Measurements from ENCODE around the gene DCP1A. TPM values are rescaled to one million over a fixed set of nuclear protein-coding genes. Genes with fewer than 3 reads are reported as not detected.
"Not testable (repeated sequence)": the region's sequence is repeated elsewhere in the genome, so short reads cannot be mapped to it uniquely, and the experiment has no call there.

The DCP1A gene
- total and polyA plus RNA-seq, 2 experiments from 2014 or later, result 34.3 to 67.0 TPM

DNA sequence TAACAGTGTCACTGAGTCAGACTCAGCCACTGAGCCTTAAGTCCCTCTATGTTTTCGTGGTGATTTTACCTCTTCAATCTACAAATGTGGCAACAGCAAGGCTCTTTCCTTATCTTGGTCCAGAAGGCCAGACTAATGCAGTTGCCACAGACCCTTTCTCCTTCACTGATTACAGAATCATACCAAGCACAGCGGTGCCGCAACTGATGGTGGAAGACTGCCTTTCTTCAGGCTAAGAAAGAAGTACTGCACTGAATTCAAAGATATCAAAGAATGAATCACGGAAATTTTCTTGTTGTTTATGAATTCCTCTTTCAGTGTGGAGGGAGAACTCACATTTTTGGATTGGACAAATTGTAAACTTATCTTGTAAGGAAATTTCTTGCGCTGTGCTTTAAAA, 18.6 kb downstream of the DCP1A start:
- peak overlapping the region; percentile 81 for H3K27ac ChIP-seq
- no peaks in the 10 kb centered on the region for H3K27me3 ChIP-seq
- TF ChIP-seq, protein P1, sequence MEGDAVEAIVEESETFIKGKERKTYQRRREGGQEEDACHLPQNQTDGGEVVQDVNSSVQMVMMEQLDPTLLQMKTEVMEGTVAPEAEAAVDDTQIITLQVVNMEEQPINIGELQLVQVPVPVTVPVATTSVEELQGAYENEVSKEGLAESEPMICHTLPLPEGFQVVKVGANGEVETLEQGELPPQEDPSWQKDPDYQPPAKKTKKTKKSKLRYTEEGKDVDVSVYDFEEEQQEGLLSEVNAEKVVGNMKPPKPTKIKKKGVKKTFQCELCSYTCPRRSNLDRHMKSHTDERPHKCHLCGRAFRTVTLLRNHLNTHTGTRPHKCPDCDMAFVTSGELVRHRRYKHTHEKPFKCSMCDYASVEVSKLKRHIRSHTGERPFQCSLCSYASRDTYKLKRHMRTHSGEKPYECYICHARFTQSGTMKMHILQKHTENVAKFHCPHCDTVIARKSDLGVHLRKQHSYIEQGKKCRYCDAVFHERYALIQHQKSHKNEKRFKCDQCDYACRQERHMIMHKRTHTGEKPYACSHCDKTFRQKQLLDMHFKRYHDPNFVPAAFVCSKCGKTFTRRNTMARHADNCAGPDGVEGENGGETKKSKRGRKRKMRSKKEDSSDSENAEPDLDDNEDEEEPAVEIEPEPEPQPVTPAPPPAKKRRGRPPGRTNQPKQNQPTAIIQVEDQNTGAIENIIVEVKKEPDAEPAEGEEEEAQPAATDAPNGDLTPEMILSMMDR (IDR thresholded peaks at IDR 0.05; ENCODE audit: low read depth, low read length), result no peak
- H3K9me3 ChIP-seq (ENCODE audit: low read depth), result no peaks in the 10 kb centered on the region
- peak overlapping the region; percentile 43 for H3K4me3 ChIP-seq
- H3K4me1 ChIP-seq (ENCODE audit: low read depth), result peaks cover 56% of the 10 kb centered on the region
- DNase-seq (ENCODE audit: low read depth in 1 of 2, low spot score in 1 of 2), result peak; percentile 58 to 79
- H3K36me3 ChIP-seq, result peaks cover 6% of the 10 kb centered on the region

DNA sequence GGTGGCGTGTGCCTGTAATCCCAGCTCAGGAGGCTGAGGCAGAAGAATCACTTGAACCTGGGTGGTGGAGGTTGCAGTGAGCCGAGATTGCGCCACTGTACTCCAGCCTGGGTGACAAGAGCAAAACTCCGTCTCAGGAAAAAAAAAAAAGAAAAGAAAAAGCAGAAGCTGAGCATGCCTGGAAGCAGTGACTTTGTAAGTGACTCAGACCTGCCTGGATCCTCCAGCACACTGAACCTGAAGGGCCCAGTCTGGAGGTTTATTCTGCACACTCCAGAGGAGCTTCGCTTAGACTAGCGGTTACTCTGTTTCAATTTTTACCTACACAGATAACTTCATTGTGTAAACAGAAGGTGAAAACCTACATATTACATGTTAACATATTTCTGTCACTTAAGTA, 19.4 kb downstream of the DCP1A start:
- peak in 1 of 2 donors; percentile 29 for DNase-seq (ENCODE audit: low read depth in 1 of 2, low spot score in 1 of 2)
- H3K9me3 ChIP-seq (ENCODE audit: low read depth); H3K27me3 ChIP-seq; H3K36me3 ChIP-seq: not testable (repeated sequence)
- Histone ChIP-seq H3K4me3 (peak overlapping the region; percentile 43), H3K27ac (peak overlapping the region; percentile 81), H3K4me1 (ENCODE audit: low read depth) (peaks cover 64% of the 10 kb centered on the region)

DNA sequence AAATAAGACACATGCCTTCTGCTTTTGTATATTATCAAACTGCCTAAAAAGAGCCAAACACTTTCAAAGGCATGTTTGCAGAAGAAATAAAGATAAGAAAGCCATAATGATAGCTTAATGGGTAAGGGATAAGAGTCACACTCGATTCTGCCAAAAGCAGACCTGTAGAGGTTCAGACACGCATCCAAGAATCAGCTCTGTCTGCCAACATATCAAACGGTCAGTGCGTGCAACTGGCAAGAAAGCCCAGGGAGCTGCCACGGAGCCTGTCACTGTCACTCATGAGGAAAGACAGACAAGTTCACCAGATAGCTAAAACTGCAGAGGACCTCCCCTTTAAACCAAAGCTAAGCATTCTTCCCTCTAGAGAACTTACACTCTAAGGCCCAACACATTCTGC, 23.2 kb downstream of the DCP1A start:
- peak overlapping the region; percentile 92 for H3K27ac ChIP-seq
- peak; percentile 12 to 67 for DNase-seq (ENCODE audit: low read depth in 1 of 2, low spot score in 1 of 2)
- H3K36me3 ChIP-seq, result peaks cover 9% of the 10 kb centered on the region
- H3K27me3 ChIP-seq, result no peaks in the 10 kb centered on the region
- H3K9me3 ChIP-seq (ENCODE audit: low read depth), result no peaks in the 10 kb centered on the region
- H3K4me1 ChIP-seq (ENCODE audit: low read depth), result peaks cover 44% of the 10 kb centered on the region
- no peak overlapping the region for H3K4me3 ChIP-seq
- TF ChIP-seq, protein P1 (IDR thresholded peaks at IDR 0.05; ENCODE audit: low read depth, low read length), result no peak

DNA sequence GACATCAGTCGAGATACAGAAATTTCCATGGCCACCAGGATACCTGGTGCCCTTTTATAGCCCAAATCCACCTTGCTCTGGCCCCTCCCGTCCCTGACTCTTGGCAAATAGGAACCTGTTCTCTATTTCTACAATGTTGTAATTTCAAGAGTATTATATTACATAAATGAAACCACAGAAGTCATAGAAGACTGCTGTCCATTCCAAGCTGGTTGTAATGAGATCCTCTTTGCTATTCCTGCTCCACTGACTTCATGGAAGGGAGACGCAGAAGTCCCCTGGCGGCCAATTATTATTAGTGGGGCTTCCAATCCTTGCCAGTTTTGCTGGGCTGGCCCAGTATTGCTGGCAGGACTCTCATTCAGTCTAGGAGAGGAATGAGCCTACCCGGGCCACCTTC, 26.6 kb downstream of the DCP1A start:
- H3K4me3 ChIP-seq, result no peak overlapping the region
- peaks cover 29% of the 10 kb centered on the region for H3K36me3 ChIP-seq
- no peaks in the 10 kb centered on the region for H3K27me3 ChIP-seq
- DNase-seq (ENCODE audit: low read depth in 1 of 2, low spot score in 1 of 2), result no peak
- TF ChIP-seq, protein P1 (IDR thresholded peaks at IDR 0.05; ENCODE audit: low read depth, low read length), result no peak
- peaks cover 28% of the 10 kb centered on the region for H3K4me1 ChIP-seq (ENCODE audit: low read depth)
- peak overlapping the region; percentile 63 for H3K27ac ChIP-seq
- H3K9me3 ChIP-seq (ENCODE audit: low read depth), result no peaks in the 10 kb centered on the region

DNA sequence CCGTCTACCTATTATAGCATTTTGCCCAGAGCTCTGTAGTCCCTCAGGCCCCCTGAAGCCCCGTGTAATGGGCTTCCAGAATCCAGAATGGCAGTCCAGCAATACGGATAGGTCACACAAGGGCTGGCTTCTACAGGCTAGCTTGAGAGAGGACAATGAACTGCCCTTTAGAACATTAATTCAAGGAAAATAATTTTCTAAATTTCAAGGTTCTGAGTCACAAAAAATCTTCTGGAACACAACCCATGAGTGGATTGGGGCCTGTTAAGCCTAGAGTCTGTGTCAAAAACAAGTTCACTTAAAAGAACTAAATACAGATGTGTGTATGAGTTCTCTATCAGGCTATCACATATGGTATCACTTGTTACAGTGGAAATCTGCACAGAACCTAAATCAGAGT, 28.8 kb downstream of the DCP1A start:
- H3K9me3 ChIP-seq (ENCODE audit: low read depth), result no peaks in the 10 kb centered on the region
- H3K27me3 ChIP-seq, result no peaks in the 10 kb centered on the region
- H3K27ac ChIP-seq, result peak overlapping the region; percentile 70
- TF ChIP-seq, protein P1 (IDR thresholded peaks at IDR 0.05; ENCODE audit: low read depth, low read length), result no peak
- H3K4me1 ChIP-seq (ENCODE audit: low read depth), result peaks cover 6% of the 10 kb centered on the region
- H3K36me3 ChIP-seq, result peaks cover 29% of the 10 kb centered on the region
- peak in 1 of 2 donors; percentile 40 for DNase-seq (ENCODE audit: low read depth in 1 of 2, low spot score in 1 of 2)
- H3K4me3 ChIP-seq, result no peak overlapping the region

DNA sequence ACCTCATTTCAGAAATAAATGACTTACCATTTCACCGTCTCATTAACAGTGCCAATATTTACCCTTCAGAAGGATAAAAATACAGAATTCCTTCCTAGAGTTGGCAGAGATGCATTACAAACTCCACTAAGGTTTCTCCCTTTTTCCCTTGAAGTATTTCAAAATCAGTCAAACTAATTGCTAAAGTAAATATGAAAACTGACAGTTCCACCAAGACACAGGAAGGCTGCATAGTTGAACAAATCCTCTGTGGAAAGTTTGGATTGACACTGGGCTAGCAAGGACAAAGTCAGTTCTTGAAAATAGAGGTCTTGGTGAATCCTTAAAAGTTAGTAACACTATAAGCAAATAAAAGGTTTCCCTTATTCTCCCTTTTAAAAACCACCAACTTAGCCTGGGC, 34.5 kb downstream of the DCP1A start:
- peaks cover 57% of the 10 kb centered on the region for H3K36me3 ChIP-seq
- H3K4me1 ChIP-seq (ENCODE audit: low read depth), result no peaks in the 10 kb centered on the region
- DNase-seq (ENCODE audit: low read depth in 1 of 2, low spot score in 1 of 2), result no peak
- no peak overlapping the region for H3K4me3 ChIP-seq
- TF ChIP-seq, protein P1 (IDR thresholded peaks at IDR 0.05; ENCODE audit: low read depth, low read length), result no peak
- H3K27me3 ChIP-seq, result no peaks in the 10 kb centered on the region
- H3K9me3 ChIP-seq (ENCODE audit: low read depth), result no peaks in the 10 kb centered on the region
- H3K27ac ChIP-seq, result peak overlapping the region; percentile 60
